Measurements from ENCODE around the gene SERPINI1. TPM values are rescaled to one million over a fixed set of nuclear protein-coding genes. Genes with fewer than 3 reads are reported as not detected.

SERPINI1 gene
- total and polyA plus RNA-seq, 9 of the 15 experiments (the other 6 are each of a cell fraction or from before 2014, with no cell fraction given): 1.6 to 9.9 (median 3.5) TPM

GRCh38 chr3:167709690-167710089 is 25.8 kb upstream of the SERPINI1 start (continued):
- TF ChIP-seq ZNF140 (CRISPR knock-in tag; IDR thresholded peaks at IDR 0.05) (no peak), FOXA3 (CRISPR knock-in tag; conservative IDR thresholded peaks at IDR 0.05 in 1 of 2, IDR thresholded peaks at IDR 0.05 in 1 of 2) (no peak), SIRT6 (IDR thresholded peaks at IDR 0.05; ENCODE audit: low read depth, low read length) (no peak)

- in situ Hi-C loops (cut with MboI) (no loop called here), intact Hi-C loops (cut with micrococcal nuclease) (no loop called here)
- Histone ChIP-seq H3K4me3 (no peak overlapping the region), H3K27ac (ENCODE audit: extremely low read depth, low read depth, low read length) (peak overlapping the region; percentile 43; the same call in 1 of the 3 replicates), H3K9me1 (ENCODE audit: control insufficient read depth, insufficient read depth, low read length) (no peaks in the 10 kb centered on the region), H3K4me2 (ENCODE audit: insufficient read depth, low read length) (no peak overlapping the region), H2AFZ (ENCODE audit: low read depth, low read length) (no peak overlapping the region), H3K79me2 (ENCODE audit: control insufficient read depth, insufficient read depth, low read length) (peaks cover 98% of the 10 kb centered on the region), H4K20me1 (replicated peaks; ENCODE audit: control insufficient read depth, insufficient read depth, low read length) (peaks cover 7% of the 10 kb centered on the region), H3K36me3 (ENCODE audit: control insufficient read depth, insufficient read depth, low read length) (peaks cover 80% of the 10 kb centered on the region), H3K27me3 (ENCODE audit: control insufficient read depth in 2 of 2, insufficient read depth in 2 of 2, low read length in 2 of 2) (no peaks in the 10 kb centered on the region), H3K9ac (ENCODE audit: insufficient read depth in 1 of 2, low read depth in 2 of 2, low read length in 2 of 2) (peak overlapping the region; percentile 3 to 65; a peak in 1 of 4 replicates), H3K4me1 (replicated peaks in 1 of 2; ENCODE audit: control insufficient read depth in 2 of 2, insufficient read depth in 2 of 2, low read length in 2 of 2) (peaks cover 5 to 18% of the 10 kb centered on the region in 2 experiments; a peak in 3 of 5 replicates), H3K9me3 (replicated peaks; ENCODE audit: control insufficient read depth, insufficient read depth, low read depth, low read length) (no peaks in the 10 kb centered on the region)
- FAIRE-seq (no peak), ATAC-seq (peak; percentile 57), DNase-seq (ENCODE audit: extremely low read depth in 1 of 4, low spot score in 3 of 4) (no peak)
- TF ChIP-seq ZNF263 (CRISPR knock-in tag; IDR thresholded peaks at IDR 0.05; ENCODE audit: borderline replicate concordance): no peak
- TF ChIP-seq HNRNPLL (IDR thresholded peaks at IDR 0.05; ENCODE audit: low read depth, low read length, poor library complexity, severe bottlenecking): no peak
- TF ChIP-seq ZEB2 (IDR thresholded peaks at IDR 0.05): no peak
- TF ChIP-seq ZFP36 (IDR thresholded peaks at IDR 0.05; ENCODE audit: low read depth, low read length, partially characterized antibody): no peak
- no peak for TF ChIP-seq ZNF280B (CRISPR knock-in tag; IDR thresholded peaks at IDR 0.05)
- POLR2A ChIA-PET: interaction anchor here (0.6 to 1.9 kb wide), 5 partner anchors 11 to 129 kb away, joined by 3 to 6 read pairs (median 4); no protein-coding TSS in a partner anchor
- no TSS peak for BruUV-seq (replicated peaks)
- CTCF ChIA-PET (ENCODE audit: low intra/inter-chr PET ratio): no interaction called here
Measured at GRCh38 chr3:167710552-167710951, 25.0 kb upstream of the SERPINI1 start.

All from K562 (cell line).